HG03095 (cell line): ENCODE data around the gene GALM.
A peak's percentile ranks its signal among the peaks of the same experiment; 100 is the strongest.
"Not testable (repeated sequence)": the region's sequence is repeated elsewhere in the genome, so short reads cannot be mapped to it uniquely, and the experiment has no call there.

ENCODE experiments used
- ATAC-seq: cut with Tn5 transposase; IDR thresholded peaks from one replicate; pipeline ENCODE4 v1.9.1; 2021; ENCODE audit warnings: moderate library complexity; ENCODE audit not compliant: unreplicated experiment

Gene GALM

GRCh38 chr2:38708900-38709566 lies 43.1 kb downstream of the GALM start:
- no peak for ATAC-seq

GRCh38 chr2:38709567-38710194 lies 43.8 kb downstream of the GALM start:
- peak; percentile 67 for ATAC-seq

- no peak for ATAC-seq
These were observed 45.6 kb downstream of the GALM start for GRCh38 chr2:38711558-38711957.

GRCh38 chr2:38712413-38712812 lies 46.5 kb downstream of the GALM start:
- no peak for ATAC-seq

GRCh38 chr2:38712871-38713270 lies 47.0 kb downstream of the GALM start:
- no peak for ATAC-seq

DNA sequence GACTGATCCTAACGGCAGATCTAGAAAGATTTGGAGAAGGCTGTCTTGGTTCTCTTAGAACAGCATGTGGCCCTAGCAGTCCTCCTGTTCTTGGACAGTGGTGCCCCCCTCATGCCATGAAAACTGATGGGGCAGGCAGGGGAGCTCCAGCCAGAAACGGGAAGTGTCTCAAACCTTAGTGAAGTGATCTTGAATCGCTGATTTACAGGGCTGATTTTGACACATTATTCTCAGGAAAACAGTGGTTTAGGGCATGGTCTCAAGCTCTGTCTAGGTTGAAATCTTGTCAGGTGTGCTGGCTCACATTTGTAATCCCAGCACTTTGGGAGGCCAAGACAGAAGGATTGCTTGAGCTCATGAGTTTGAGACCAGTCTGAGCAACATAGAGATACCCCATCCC lies 47.4 kb downstream of the GALM start:
- no peak for ATAC-seq

GRCh38 chr2:38714941-38715340 lies 49.0 kb downstream of the GALM start:
- not testable (repeated sequence) for ATAC-seq

GRCh38 chr2:38716185-38716584 lies 50.3 kb downstream of the GALM start:
- ATAC-seq = no peak

- no peak for ATAC-seq
These were observed 52.7 kb downstream of the GALM start for GRCh38 chr2:38718601-38719000.

GRCh38 chr2:38719706-38720105 lies 53.8 kb downstream of the GALM start:
- ATAC-seq = no peak

- no peak for ATAC-seq
These were observed 54.8 kb downstream of the GALM start for GRCh38 chr2:38720613-38721241.

DNA sequence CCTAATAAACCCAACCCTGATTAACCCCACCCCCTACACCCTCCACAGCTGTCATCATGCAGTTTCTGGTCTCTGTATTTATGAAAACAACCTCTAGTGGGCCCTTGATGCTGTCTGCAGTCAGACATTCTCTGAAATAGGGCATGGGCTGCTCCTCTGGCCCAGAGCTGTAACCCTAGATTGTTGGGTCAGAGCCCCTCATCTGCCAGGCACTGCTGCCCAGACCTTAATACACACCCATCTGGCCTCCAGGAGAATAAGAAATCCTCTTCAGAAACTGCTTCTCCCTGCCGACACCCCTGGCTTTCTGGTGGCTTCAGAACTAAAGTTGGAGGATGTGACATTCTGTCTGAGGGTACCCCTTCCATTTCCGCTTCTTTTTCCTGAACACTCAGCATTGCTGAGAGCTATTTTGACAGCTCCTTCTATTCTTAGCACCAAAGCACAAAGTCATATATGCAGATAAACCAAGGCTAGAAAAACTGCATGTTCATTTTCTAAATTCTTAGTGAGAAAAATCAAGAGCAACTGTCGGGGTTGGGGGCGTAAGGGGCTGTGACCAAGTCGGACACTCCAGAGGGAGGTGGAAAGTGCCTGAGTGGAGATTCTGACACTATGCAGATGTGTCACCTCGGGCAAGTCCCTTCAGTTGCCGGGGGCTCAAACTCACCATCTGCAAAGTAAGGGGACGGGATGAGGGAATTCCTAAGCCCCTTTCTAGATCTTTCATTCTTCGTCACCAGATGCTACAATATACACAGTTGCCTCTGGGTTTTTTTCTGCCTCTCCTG lies 56.6 kb downstream of the GALM start:
- ATAC-seq = peak; percentile 41

DNA sequence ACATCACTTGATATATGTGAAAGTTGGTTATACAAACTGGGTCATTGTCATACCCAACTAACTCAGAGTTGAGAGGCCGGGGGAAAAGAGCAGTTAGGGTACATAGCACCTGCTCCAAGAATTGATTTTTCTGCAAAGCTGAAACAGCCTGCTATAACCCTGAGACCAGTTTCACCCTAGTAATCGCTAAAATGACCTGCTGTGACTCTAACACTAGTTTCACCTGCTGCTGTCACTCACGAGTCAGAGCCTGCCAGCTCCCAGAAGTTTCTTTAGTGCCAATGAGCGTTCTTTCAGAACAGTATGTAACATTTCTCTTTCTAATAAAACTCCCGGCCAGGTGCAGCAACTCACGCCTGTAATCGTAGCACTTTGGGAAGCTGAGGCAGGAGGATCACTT lies 57.3 kb downstream of the GALM start:
- peak; percentile 54 for ATAC-seq

DNA sequence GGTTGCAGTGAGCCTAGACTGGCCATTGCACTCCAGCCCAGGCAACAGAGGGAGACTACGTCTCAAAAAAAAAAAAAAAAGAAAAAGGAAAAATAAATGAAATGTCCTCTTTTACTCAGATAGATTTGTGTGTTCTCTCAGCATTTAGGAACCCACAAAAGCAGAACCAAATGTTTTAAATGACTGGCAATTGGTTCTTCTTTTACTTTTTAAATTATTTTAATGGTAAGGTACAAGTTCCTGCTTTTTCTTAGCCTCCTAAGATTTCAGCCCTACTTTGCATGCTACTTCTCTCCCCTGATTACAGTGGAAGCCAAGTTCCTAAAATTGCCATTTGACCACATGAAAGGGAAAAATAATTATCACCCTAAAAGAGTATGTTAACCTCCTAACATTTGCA lies 61.7 kb downstream of the GALM start:
- no peak for ATAC-seq

- no peak for ATAC-seq
These were observed 62.8 kb downstream of the GALM start for GRCh38 chr2:38728694-38729093.

DNA sequence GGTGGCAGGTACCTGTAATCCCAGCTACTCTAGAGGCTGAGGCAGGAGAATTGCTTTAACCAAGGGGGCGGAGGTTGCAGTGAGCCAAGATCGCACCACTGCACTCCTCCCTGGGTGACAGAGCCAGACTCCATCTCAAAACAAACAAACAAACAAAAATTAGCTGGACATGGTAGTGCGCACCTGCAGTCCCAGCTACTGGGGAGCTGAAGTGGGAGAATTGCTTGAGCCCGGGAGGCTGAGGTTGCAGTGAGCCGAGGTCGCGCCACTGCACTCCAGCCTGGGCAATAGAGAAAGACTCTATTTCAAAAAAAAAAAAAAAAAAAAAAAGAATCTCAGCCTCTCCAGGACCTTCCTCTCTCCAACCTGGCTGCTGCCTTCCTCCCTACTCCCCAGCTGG lies 65.2 kb downstream of the GALM start:
- no peak for ATAC-seq

- ATAC-seq = no peak
These were observed 65.8 kb downstream of the GALM start for GRCh38 chr2:38731684-38732221.

- no peak for ATAC-seq
These were observed 67.5 kb downstream of the GALM start for GRCh38 chr2:38733300-38733971.

GRCh38 chr2:38734299-38735058 lies 68.6 kb downstream of the GALM start:
- ATAC-seq = no peak

- no peak for ATAC-seq
These were observed 70.0 kb downstream of the GALM start for GRCh38 chr2:38735999-38736320.
